SK-N-SH (cell line): ENCODE data around the gene MYO9B. TPM values are rescaled to one million over a fixed set of nuclear protein-coding genes. Genes with fewer than 3 reads are reported as not detected.

Source experiments
- CTCF ChIA-PET: fragments of 300-600, 350-600 bp; formaldehyde crosslinking; extraction: SDS; loops from one replicate; lab custom pipeline; 2021; lab: Yijun Ruan, JAX
- POLR2A ChIA-PET: fragments of 350-600 bp; sonication (Branson Sonifier 250); formaldehyde crosslinking; extraction: SDS; loops from one replicate; lab custom pipeline; 2020; ENCODE audit warnings: antibody characterized with exemption, inconsistent platforms; lab: Yijun Ruan, JAX
- DNase-seq: peaks from one replicate; pipeline ENCODE4 v3.0.0; 2012
- H2AFZ ChIP-seq: fragments of 200-600 bp; sonication (generic); 2 replicates; pipeline ENCODE4 v1.8.1; 2016; ENCODE audit warnings: antibody characterized with exemption, mild to moderate bottlenecking, low read depth
- H3F3A ChIP-seq: fragments of 200-600 bp; sonication (generic); replicated peaks from 2 replicates; pipeline ENCODE3; 2016; ENCODE audit warnings: antibody characterized with exemption, mild to moderate bottlenecking; ENCODE audit not compliant: insufficient read depth
- H3K27ac ChIP-seq, 2 experiments: fragments of 200-500 bp in 1 of 2; fragments of 200-600 bp in 1 of 2; sonication (Bioruptor generic) in 1 of 2; sonication (generic), shearing (Covaris generic) in 1 of 2; 2 replicates each; pipeline versions ENCODE4 v1.5.1 to v1.6.1; 2014 to 2016; ENCODE audit warnings: low read depth in 2 of 2, inconsistent platforms in 1 of 2, low read length in 1 of 2, mild to moderate bottlenecking in 1 of 2, mixed read lengths in 1 of 2
- H3K27me3 ChIP-seq: fragments of 200-600 bp; sonication (generic), shearing (Covaris generic); 2 replicates; pipeline ENCODE4 v1.6.1; 2016; ENCODE audit warnings: mixed run types; ENCODE audit not compliant: insufficient read depth
- H3K36me3 ChIP-seq, 2 experiments: fragments of 200-500 bp in 1 of 2; fragments of 200-600 bp in 1 of 2; sonication (Bioruptor generic) in 1 of 2; sonication (generic) in 1 of 2; replicated peaks in 1 of 2; 2 replicates each; pipeline versions ENCODE3 to v1.5.1; 2014 to 2016; ENCODE audit warnings: low read length in 1 of 2, mild to moderate bottlenecking in 1 of 2; ENCODE audit not compliant: insufficient read depth in 2 of 2, control insufficient read depth in 1 of 2
- H3K4me1 ChIP-seq, 2 experiments: fragments of 200-500 bp in 1 of 2; fragments of 200-600 bp in 1 of 2; sonication (Bioruptor generic) in 1 of 2; sonication (generic), shearing (Covaris generic) in 1 of 2; 2 replicates each; pipeline versions ENCODE4 v1.5.1 to v1.6.1; 2014 to 2016; ENCODE audit warnings: low read depth in 1 of 2, low read length in 1 of 2, mixed run types in 1 of 2; ENCODE audit not compliant: insufficient read depth in 2 of 2, control insufficient read depth in 1 of 2
- H3K4me2 ChIP-seq: fragments of 200-600 bp; sonication (generic), shearing (Covaris generic); 2 replicates; pipeline ENCODE4 v1.6.1; 2017; ENCODE audit warnings: mixed run types
- H3K4me3 ChIP-seq, 2 experiments: fragments of 200-500 bp in 1 of 2; fragments of 200-600 bp in 1 of 2; sonication (Bioruptor generic) in 1 of 2; sonication (generic), shearing (Covaris generic) in 1 of 2; 2 replicates each; pipeline versions ENCODE4 v1.5.1 to v1.8.1; 2014 to 2016; ENCODE audit warnings: low read depth in 2 of 2, inconsistent platforms in 1 of 2, low read length in 1 of 2, mild to moderate bottlenecking in 1 of 2, mixed read lengths in 1 of 2, moderate library complexity in 1 of 2
- H3K79me2 ChIP-seq: fragments of 200-600 bp; sonication (generic); 2 replicates; pipeline ENCODE4 v1.8.1; 2017; ENCODE audit warnings: mild to moderate bottlenecking; ENCODE audit not compliant: insufficient read depth
- H3K9ac ChIP-seq: fragments of 200-600 bp; sonication (generic); 2 replicates; pipeline ENCODE4 v1.6.1; 2017; ENCODE audit warnings: mixed run types
- H3K9me2 ChIP-seq: fragments of 200-600 bp; sonication (generic); 2 replicates; pipeline ENCODE4 v1.6.1; 2017; ENCODE audit warnings: mixed run types
- H3K9me3 ChIP-seq: fragments of 200-600 bp; sonication (generic); 2 replicates; pipeline ENCODE4 v1.6.1; 2017; ENCODE audit warnings: mixed run types, mild to moderate bottlenecking, moderate library complexity
- H4K20me1 ChIP-seq: fragments of 200-600 bp; sonication (generic); 2 replicates; pipeline ENCODE4 v1.6.1; 2017; ENCODE audit warnings: mild to moderate bottlenecking, mixed run types; ENCODE audit not compliant: insufficient read depth
- FOXM1 ChIP-seq: IDR thresholded peaks from 2 replicates; pipeline ENCODE4 v1.4.0; 2012; ENCODE audit warnings: low read depth, mild to moderate bottlenecking
- JUND ChIP-seq: IDR thresholded peaks from 2 replicates; pipeline ENCODE4 v1.4.0; 2012
- TAF1 ChIP-seq: IDR thresholded peaks from 2 replicates; pipeline ENCODE4 v1.6.1; 2012; ENCODE audit warnings: low read depth, mild to moderate bottlenecking, low read length, moderate library complexity, borderline replicate concordance
- ZBTB33 ChIP-seq: IDR thresholded peaks from 2 replicates; pipeline ENCODE4 v1.4.0; 2012; ENCODE audit warnings: low read depth, borderline replicate concordance
- WGBS: methylation state at CpG from one replicate; pipeline ENCODE4 v1.1.6; 2017; ENCODE audit warnings: low lambda C conversion rate; 5-methylcytosine and 5-hydroxymethylcytosine counted together
- polyA plus RNA-seq, 3 experiments: library from polyadenylated mRNA; depleted of rRNA; stranded (reverse); fragments of >200 nt; gene quantifications; 2 replicates each; pipeline ENCODE4 v1.2.3, GENCODE V29; 2012
- TF ChIP-seq, protein P1 (sequence below): fragments of 200-600 bp; sonication (generic); IDR thresholded peaks from 2 replicates; pipeline ENCODE4 v1.6.1; 2017; ENCODE audit warnings: antibody characterized with exemption, mild to moderate bottlenecking, moderate library complexity

Gene MYO9B
- polyA plus RNA-seq, 1 of the 3 experiments (the other 2 are of a cell fraction), result 37.6 TPM

DNA sequence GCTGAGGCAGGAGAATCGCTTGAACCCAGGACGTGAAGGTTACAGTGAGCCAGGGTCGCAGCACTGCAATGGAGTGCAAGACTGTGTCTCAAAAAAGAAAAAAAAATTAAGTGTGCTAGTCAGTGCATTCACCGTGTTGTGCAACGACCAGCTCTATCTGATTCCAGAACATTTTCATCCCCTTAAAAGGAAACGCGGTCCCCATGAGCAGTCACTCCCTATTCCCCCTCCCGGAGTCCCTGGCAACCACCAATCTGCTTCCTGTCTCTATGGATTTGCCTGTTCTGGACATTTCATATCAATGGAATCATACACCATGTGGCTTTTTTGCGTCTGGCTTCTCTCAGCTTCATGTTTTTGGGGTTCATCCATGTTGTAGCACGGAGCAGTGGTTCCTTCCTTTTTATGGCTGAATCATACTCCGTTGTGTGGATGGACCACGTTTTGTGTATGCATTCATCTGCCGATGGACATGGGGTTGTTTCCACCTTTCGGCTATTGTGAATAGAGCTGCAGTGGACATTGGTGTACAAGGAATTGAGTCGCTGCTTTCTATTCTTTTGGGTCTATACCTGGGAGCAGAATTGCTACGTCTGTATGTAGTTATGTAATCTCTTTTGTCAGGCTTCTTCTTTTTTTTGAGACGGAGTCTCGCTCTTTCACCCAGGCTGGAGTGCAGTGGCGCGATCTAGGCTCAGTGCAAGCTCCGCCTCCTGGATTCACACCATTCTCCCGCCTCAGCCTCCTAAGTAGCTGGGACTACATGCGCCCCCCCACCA, 19.8 kb downstream of the MYO9B start:
- Histone ChIP-seq H3F3A (peaks cover 8% of the 10 kb centered on the region), H3K79me2 (peaks cover 99% of the 10 kb centered on the region), H3K9ac (no peak overlapping the region), H3K9me2 (no peaks in the 10 kb centered on the region), H3K27ac (no peak overlapping the region), H3K4me2 (no peak overlapping the region), H3K27me3 (no peaks in the 10 kb centered on the region), H3K9me3 (no peaks in the 10 kb centered on the region), H2AFZ (no peak overlapping the region), H3K36me3 (peaks cover 0 to 11% of the 10 kb centered on the region in 2 experiments), H3K4me3 (no peak overlapping the region), H3K4me1 (peaks cover 0 to 10% of the 10 kb centered on the region in 2 experiments; a peak in 2 of 4 replicates)
- no peak for DNase-seq
- CTCF ChIA-PET, result no interaction called here
- POLR2A ChIA-PET, result no interaction called here
- TF ChIP-seq, protein P1, sequence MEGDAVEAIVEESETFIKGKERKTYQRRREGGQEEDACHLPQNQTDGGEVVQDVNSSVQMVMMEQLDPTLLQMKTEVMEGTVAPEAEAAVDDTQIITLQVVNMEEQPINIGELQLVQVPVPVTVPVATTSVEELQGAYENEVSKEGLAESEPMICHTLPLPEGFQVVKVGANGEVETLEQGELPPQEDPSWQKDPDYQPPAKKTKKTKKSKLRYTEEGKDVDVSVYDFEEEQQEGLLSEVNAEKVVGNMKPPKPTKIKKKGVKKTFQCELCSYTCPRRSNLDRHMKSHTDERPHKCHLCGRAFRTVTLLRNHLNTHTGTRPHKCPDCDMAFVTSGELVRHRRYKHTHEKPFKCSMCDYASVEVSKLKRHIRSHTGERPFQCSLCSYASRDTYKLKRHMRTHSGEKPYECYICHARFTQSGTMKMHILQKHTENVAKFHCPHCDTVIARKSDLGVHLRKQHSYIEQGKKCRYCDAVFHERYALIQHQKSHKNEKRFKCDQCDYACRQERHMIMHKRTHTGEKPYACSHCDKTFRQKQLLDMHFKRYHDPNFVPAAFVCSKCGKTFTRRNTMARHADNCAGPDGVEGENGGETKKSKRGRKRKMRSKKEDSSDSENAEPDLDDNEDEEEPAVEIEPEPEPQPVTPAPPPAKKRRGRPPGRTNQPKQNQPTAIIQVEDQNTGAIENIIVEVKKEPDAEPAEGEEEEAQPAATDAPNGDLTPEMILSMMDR, result no peak
- TF ChIP-seq TAF1 (no peak), ZBTB33 (no peak)
- TF ChIP-seq, all 33 proteins: peak for 0
- 96% methylated on average over 23 of the region's 23 CpGs for WGBS
- H4K20me1 ChIP-seq, result peaks cover 41% of the 10 kb centered on the region; the same call in 1 of the 2 replicates

- CTCF ChIA-PET, result no interaction called here
- no peaks in the 10 kb centered on the region for H3K9me2 ChIP-seq
- H3K4me2 ChIP-seq, result peak overlapping the region; percentile 50; the same call in 1 of the 2 replicates
- H2AFZ ChIP-seq, result no peak overlapping the region
- H3K79me2 ChIP-seq, result peaks cover 99% of the 10 kb centered on the region
- H3K27ac ChIP-seq, result peak overlapping the region in 1 of 2 experiments; percentile 14; a peak in 1 of 4 replicates
- H3K4me3 ChIP-seq, result no peak overlapping the region
- H3K9me3 ChIP-seq, result no peaks in the 10 kb centered on the region
- H3K9ac ChIP-seq, result no peak overlapping the region
- no peak for DNase-seq
- H3K27me3 ChIP-seq, result no peaks in the 10 kb centered on the region
- H4K20me1 ChIP-seq, result peaks cover 35% of the 10 kb centered on the region; the same call in 1 of the 2 replicates
- 96% methylated on average over 8 of the region's 8 CpGs for WGBS
- peaks cover 8 to 17% of the 10 kb centered on the region in 2 experiments for H3K36me3 ChIP-seq
- no peak for TF ChIP-seq FOXM1
- TF ChIP-seq JUND, result 0 out of 2 replicates have a peak, but pooled peaks have one; percentile 17
- POLR2A ChIA-PET, result no interaction called here
- peaks cover 0 to 7% of the 10 kb centered on the region in 2 experiments; a peak in 1 of 4 replicates for H3K4me1 ChIP-seq
- H3F3A ChIP-seq, result no peaks in the 10 kb centered on the region
These were observed 22.1 kb downstream of the MYO9B start for GRCh38 chr19:17097593-17098126.
